Activated CD8-positive, alpha-beta memory T cell treated with anti-CD3 and anti-CD28 coated beads for 24 hours (primary cell): ENCODE results near the gene NOMO2.
"Not testable (repeated sequence)": the region's sequence is repeated elsewhere in the genome, so short reads cannot be mapped to it uniquely, and the experiment has no call there.

ENCODE experiments used
- DNase-seq: peaks from one replicate; pipeline ENCODE4 v3.0.0-alpha.2; 2020

The NOMO2 gene, protein sequence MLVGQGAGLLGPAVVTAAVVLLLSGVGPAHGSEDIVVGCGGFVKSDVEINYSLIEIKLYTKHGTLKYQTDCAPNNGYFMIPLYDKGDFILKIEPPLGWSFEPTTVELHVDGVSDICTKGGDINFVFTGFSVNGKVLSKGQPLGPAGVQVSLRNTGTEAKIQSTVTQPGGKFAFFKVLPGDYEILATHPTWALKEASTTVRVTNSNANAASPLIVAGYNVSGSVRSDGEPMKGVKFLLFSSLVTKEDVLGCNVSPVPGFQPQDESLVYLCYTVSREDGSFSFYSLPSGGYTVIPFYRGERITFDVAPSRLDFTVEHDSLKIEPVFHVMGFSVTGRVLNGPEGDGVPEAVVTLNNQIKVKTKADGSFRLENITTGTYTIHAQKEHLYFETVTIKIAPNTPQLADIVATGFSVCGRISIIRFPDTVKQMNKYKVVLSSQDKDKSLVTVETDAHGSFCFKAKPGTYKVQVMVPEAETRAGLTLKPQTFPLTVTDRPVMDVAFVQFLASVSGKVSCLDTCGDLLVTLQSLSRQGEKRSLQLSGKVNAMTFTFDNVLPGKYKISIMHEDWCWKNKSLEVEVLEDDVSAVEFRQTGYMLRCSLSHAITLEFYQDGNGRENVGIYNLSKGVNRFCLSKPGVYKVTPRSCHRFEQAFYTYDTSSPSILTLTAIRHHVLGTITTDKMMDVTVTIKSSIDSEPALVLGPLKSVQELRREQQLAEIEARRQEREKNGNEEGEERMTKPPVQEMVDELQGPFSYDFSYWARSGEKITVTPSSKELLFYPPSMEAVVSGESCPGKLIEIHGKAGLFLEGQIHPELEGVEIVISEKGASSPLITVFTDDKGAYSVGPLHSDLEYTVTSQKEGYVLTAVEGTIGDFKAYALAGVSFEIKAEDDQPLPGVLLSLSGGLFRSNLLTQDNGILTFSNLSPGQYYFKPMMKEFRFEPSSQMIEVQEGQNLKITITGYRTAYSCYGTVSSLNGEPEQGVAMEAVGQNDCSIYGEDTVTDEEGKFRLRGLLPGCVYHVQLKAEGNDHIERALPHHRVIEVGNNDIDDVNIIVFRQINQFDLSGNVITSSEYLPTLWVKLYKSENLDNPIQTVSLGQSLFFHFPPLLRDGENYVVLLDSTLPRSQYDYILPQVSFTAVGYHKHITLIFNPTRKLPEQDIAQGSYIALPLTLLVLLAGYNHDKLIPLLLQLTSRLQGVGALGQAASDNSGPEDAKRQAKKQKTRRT

GRCh38 chr16:18561727-18562314 lies at the start of gene NOMO2:
TSS of gene NOMO2 (minus strand) at chr16:18562097. CDS start at chr16:18562040, 57 bp downstream.
- peak; percentile 92 for DNase-seq

- not testable (repeated sequence) for DNase-seq
Measured at GRCh38 chr16:18610147-18610803, 48.4 kb upstream of the NOMO2 start.

GRCh38 chr16:18608271-18608670 lies 46.4 kb upstream of the NOMO2 start:
- DNase-seq: not testable (repeated sequence)

- DNase-seq: not testable (repeated sequence)
Measured at GRCh38 chr16:18603572-18604246, 41.8 kb upstream of the NOMO2 start.

DNA sequence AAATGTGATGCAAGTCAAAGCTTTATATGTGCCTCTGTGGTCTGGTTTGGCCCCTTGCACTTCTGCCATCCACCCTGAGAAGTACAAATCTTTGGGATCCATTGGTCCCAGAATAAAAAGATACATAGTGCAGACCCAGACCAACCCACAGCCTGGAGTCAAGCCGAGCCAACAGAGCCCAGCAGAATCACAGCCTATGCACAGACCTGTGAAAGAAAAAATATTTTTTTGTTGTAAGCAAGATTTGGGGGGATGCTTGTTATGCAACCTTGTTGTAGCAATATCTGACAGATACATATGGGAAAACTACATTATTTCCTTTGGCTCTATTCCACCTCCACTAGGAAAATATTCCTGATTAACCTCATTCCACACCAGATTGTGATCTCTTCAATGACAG lies 36.7 kb upstream of the NOMO2 start:
- DNase-seq: not testable (repeated sequence)

DNA sequence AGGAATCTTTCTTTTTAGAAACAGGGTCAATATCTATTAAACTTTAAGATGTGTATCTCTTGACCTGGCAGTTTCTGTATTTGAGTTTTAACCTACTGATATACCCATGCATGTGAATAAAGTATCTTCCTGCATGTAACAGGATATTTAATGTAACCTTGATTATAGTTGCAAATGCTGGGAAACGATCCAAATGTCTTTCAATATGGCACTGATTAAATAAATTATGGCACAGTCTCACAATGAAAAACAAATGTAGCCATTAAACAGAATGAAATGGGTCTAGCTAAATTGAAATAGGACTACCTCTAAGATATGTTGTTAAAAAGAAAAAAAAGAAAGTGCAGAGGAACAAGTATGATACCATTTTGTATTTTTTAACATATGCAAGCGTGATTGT lies 35.8 kb upstream of the NOMO2 start:
- not testable (repeated sequence) for DNase-seq

DNA sequence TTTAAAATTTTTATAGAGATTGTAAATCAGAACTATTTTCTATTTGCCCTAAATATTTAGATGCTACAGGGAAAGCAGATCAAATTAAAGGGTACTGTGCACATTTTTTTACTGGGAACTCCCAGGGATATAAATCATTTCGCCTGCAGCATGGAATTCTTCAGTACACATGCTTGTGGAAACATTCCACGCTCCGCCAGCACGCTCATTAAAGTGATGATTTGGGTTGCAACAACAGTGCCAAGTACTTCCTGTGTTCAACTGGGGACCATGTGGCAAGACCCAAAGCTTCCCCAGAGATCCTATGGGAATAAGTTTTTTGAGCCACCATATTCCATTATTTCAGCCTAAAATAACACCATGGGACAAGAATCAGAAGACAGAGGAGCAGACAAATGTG lies 35.4 kb upstream of the NOMO2 start:
- DNase-seq: not testable (repeated sequence)

DNA sequence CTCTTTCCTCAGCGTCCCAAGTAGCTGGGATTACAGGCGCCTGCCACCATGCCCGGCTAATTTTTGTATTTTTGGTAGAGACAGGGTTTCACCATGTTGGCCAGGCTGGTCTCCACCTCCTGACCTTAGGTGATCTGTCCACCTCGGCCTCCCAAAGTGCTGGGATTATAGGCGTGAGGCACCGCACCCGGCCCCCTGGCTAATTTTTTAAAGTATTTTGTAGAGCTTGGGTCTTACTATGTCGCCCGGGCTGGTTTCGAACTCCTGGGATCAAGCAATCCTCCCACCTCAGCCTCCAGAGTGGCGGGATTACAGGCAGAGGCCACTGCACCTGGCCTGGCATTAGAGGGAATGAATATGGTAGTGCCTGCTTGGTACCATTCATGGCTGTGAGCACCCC lies 33.9 kb upstream of the NOMO2 start:
- not testable (repeated sequence) for DNase-seq

DNA sequence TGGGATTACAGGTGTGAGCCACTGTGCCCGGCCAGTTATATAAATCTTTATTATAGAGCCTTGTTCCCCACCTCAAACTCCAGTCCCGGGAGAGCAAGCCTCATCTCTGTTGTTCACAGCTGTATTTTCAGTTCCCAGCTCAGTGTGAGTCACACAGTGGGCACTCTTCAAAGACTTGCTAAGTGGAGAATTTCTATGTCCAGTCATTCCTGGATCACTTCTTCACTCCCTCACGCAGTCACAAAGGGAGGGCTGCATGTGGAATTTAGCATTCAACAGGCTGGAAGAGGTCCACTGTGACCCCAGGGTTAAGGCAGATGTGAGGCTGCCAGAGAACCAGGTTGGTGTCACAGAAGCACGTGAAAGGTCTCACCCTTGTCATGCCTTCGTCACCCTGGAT lies 33.0 kb upstream of the NOMO2 start:
- DNase-seq: not testable (repeated sequence)

- not testable (repeated sequence) for DNase-seq
Measured at GRCh38 chr16:18593904-18594303, 32.0 kb upstream of the NOMO2 start.

- DNase-seq: not testable (repeated sequence)
Measured at GRCh38 chr16:18592982-18593381, 31.1 kb upstream of the NOMO2 start.

GRCh38 chr16:18591908-18592307 lies 30.0 kb upstream of the NOMO2 start:
- not testable (repeated sequence) for DNase-seq

GRCh38 chr16:18591441-18591840 lies 29.5 kb upstream of the NOMO2 start:
- not testable (repeated sequence) for DNase-seq

DNA sequence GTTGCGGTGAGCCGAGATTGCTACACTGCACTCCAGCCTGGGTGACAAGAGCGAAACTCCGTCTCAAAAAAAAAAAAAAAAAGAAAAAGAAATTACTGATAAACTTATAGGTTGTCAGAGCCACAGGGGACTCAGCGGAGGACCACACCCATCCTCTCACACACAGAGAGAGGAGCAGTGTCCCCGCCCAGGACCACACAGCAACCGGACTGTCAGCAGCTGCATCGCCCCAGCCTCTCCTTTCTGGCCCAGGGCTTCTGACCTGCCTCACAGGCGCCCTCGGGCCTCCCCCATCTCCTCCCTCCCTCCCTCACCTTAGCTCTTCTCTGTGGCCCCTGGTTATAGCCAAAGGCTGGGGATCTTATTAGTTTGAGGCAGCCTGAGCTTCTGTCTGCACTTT lies 27.9 kb upstream of the NOMO2 start:
- not testable (repeated sequence) for DNase-seq

GRCh38 chr16:18586560-18587540 lies 25.0 kb upstream of the NOMO2 start:
- DNase-seq: not testable (repeated sequence)

- not testable (repeated sequence) for DNase-seq
Measured at GRCh38 chr16:18585789-18586188, 23.9 kb upstream of the NOMO2 start.

DNA sequence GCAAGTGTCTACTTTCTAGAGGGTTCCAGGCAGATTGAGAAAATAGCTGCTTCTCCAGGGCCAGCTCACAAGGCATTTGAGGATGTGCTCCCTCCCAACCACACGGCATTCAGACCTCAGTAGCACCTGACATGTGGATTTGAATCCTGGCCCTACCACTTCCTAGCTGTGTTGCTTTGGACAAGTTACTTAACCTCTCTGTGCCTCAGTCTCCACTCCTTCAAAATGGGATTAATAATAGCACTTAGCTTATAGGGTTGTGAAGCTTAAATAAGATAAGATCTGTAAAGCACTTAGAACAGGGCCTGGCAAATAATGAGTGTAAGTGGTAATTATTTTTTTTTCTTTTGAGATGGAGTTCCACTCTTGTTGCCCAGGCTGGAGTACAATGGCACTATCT lies 21.0 kb upstream of the NOMO2 start:
- DNase-seq: no peak

DNA sequence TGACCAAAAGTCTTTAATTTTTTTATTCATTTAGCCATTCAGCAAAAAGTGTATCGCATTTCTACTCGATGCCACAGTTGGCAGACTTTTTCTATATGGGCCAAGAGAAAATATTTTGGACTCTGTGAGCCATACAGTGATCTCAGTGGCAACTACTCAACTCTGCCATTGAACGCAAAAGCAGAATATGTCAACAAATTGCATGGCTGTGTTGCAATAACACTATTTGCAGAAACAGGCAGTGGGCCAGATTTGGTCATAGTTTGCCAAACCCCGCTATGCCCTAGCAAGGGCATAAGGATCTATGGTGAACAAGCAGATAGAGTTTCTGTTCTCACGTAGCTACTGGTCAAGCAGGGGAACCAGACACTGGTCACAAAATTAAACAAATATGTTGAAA lies 18.5 kb upstream of the NOMO2 start:
- DNase-seq: not testable (repeated sequence)

DNA sequence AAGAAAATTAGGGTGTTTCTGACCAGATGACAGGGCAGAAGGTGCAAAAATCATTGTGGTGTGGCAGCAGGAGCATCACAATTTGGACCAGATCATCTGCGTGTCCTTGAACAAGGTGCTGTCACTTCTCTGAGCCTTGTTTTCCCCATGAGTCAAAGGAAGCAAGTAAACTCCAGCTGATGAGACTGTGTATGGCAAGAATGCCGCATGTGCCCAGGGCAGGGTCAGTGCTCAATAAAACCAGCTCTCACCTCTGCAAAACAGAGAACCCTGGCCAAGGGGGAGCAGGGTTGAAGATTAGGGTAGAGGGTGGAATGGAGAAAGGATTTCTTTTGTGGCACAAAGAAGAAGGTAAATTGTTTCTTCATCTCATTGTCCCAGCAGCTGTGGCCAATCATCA lies 17.4 kb upstream of the NOMO2 start:
- not testable (repeated sequence) for DNase-seq

- DNase-seq: not testable (repeated sequence)
Measured at GRCh38 chr16:18577942-18578341, 16.0 kb upstream of the NOMO2 start.
